ENCODE data around the gene ARMH4.

DNA sequence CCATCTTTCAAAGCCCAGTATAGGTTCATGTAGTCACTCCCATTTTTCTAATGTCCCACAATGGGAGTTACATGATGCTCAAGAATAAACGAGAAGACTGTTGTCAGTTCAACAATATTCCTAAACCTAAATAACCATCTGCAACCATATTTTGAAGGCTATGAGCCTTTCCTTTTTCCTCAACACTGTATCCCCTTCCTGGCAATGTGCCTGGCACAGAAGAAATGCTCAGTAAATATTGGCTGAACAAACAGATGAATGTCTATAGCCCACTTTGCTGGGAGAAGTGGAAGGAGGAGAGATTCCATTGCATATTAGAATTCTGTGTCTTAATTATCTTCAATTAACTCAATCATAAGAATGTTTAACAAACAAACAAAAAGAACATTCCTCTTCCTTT is 6.1 kb downstream of the ARMH4 start:
- no peak for TF ChIP-seq EZH2 (optimal IDR thresholded peaks at IDR 0.05; ENCODE audit: low read depth, low read length)
- TF ChIP-seq, protein P1, sequence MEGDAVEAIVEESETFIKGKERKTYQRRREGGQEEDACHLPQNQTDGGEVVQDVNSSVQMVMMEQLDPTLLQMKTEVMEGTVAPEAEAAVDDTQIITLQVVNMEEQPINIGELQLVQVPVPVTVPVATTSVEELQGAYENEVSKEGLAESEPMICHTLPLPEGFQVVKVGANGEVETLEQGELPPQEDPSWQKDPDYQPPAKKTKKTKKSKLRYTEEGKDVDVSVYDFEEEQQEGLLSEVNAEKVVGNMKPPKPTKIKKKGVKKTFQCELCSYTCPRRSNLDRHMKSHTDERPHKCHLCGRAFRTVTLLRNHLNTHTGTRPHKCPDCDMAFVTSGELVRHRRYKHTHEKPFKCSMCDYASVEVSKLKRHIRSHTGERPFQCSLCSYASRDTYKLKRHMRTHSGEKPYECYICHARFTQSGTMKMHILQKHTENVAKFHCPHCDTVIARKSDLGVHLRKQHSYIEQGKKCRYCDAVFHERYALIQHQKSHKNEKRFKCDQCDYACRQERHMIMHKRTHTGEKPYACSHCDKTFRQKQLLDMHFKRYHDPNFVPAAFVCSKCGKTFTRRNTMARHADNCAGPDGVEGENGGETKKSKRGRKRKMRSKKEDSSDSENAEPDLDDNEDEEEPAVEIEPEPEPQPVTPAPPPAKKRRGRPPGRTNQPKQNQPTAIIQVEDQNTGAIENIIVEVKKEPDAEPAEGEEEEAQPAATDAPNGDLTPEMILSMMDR (IDR thresholded peaks at IDR 0.05; ENCODE audit: low read length) = no peak
- TF ChIP-seq EZH2phosphoT487 (IDR thresholded peaks at IDR 0.05; ENCODE audit: low read length) = no peak

All from MM.1S (cell line).